MM.1S (cell line): ENCODE results near the gene CCHCR1.

ENCODE experiments used
- DNase-seq: peaks from one replicate; pipeline ENCODE4 v3.0.0-alpha.2; 2015
- H2AFZ ChIP-seq: fragments of 300-600 bp; sonication (generic); 2 replicates; pipeline ENCODE4 v1.6.0; 2016; ENCODE audit warnings: antibody characterized with exemption, low read length
- H3F3A ChIP-seq: fragments of 300-600 bp; sonication (generic); 2 replicates; pipeline ENCODE4 v1.6.1; 2016; ENCODE audit warnings: mild to moderate bottlenecking, antibody characterized with exemption, low read length, moderate library complexity, mixed read lengths; ENCODE audit not compliant: insufficient read depth
- H3K27ac ChIP-seq: fragments of 300-600 bp; sonication (generic); 2 replicates; pipeline ENCODE4 v1.5.1; 2016; ENCODE audit warnings: mild to moderate bottlenecking, low read length
- H3K27me3 ChIP-seq: fragments of 300-600 bp; sonication (generic); replicated peaks from 2 replicates; pipeline ENCODE4 v1.6.0; 2016; ENCODE audit warnings: low read length; ENCODE audit not compliant: insufficient read depth
- H3K36me3 ChIP-seq: fragments of 300-600 bp; sonication (generic); replicated peaks from 2 replicates; pipeline ENCODE4 v1.6.1; 2016; ENCODE audit warnings: mild to moderate bottlenecking, low read length, mixed read lengths; ENCODE audit not compliant: insufficient read depth
- H3K4me1 ChIP-seq: fragments of 300-600 bp; sonication (generic); 2 replicates; pipeline ENCODE4 v1.6.1; 2016; ENCODE audit warnings: low read length, mixed read lengths
- H3K4me2 ChIP-seq: fragments of 300-600 bp; sonication (generic); 2 replicates; pipeline ENCODE4 v1.6.0; 2016; ENCODE audit warnings: low read depth, low read length
- H3K4me3 ChIP-seq: fragments of 300-600 bp; sonication (generic); 2 replicates; pipeline ENCODE4 v1.5.1; 2016; ENCODE audit warnings: low read length, mixed read lengths
- H3K79me2 ChIP-seq: fragments of 300-600 bp; sonication (generic); 2 replicates; pipeline ENCODE4 v1.6.1; 2016; ENCODE audit warnings: mixed run types, low read length, mixed read lengths
- H3K9ac ChIP-seq: fragments of 300-600 bp; sonication (generic); 2 replicates; pipeline ENCODE4 v1.6.1; 2016; ENCODE audit warnings: low read length, mixed read lengths
- H3K9me2 ChIP-seq: fragments of 300-600 bp; sonication (generic); replicated peaks from 2 replicates; pipeline ENCODE4 v1.6.1; 2016; ENCODE audit warnings: mild to moderate bottlenecking, low read length, mixed read lengths; ENCODE audit not compliant: insufficient read depth
- H3K9me3 ChIP-seq: fragments of 300-600 bp; sonication (generic); replicated peaks from 2 replicates; pipeline ENCODE4 v1.6.1; 2016; ENCODE audit warnings: mild to moderate bottlenecking, low read length, mixed read lengths; ENCODE audit not compliant: insufficient read depth
- H4K20me1 ChIP-seq: fragments of 300-600 bp; sonication (generic); 2 replicates; pipeline ENCODE4 v1.6.1; 2016; ENCODE audit warnings: mild to moderate bottlenecking, low read length, moderate library complexity, mixed read lengths; ENCODE audit not compliant: insufficient read depth
- CTCF ChIP-seq: fragments of 300-600 bp; sonication (generic); IDR thresholded peaks from 2 replicates; pipeline ENCODE4 v1.5.1; 2016; ENCODE audit warnings: antibody characterized with exemption, low read length, mixed read lengths
- EZH2 ChIP-seq: fragments of 300-600 bp; sonication (generic); optimal IDR thresholded peaks from 2 replicates; pipeline ENCODE3; 2017; ENCODE audit warnings: low read depth, mild to moderate bottlenecking, antibody characterized with exemption, low read length, mixed read lengths
- EZH2phosphoT487 ChIP-seq: fragments of 300-600 bp; sonication (generic); IDR thresholded peaks from 2 replicates; pipeline ENCODE4 v1.6.1; 2018; ENCODE audit warnings: antibody characterized with exemption, low read length

The CCHCR1 gene

GRCh38 chr6:31145386-31145785, 12.2 kb downstream of the CCHCR1 start:
- Histone ChIP-seq H3K4me2 (no peak overlapping the region), H3K27me3 (no peaks in the 10 kb centered on the region), H3K36me3 (no peaks in the 10 kb centered on the region)

GRCh38 chr6:31144970-31145340, 12.6 kb downstream of the CCHCR1 start:
- Histone ChIP-seq H3K9me3 (no peaks in the 10 kb centered on the region), H3F3A (no peaks in the 10 kb centered on the region), H3K4me2 (no peak overlapping the region), H3K27ac (no peak overlapping the region), H3K4me1 (no peaks in the 10 kb centered on the region), H3K9me2 (no peaks in the 10 kb centered on the region), H4K20me1 (no peaks in the 10 kb centered on the region), H3K79me2 (no peaks in the 10 kb centered on the region), H3K36me3 (no peaks in the 10 kb centered on the region), H3K27me3 (no peaks in the 10 kb centered on the region), H3K9ac (no peak overlapping the region), H3K4me3 (no peak overlapping the region), H2AFZ (no peak overlapping the region)
- DNase-seq, result no peak
- no peak for TF ChIP-seq EZH2phosphoT487
- no peak for TF ChIP-seq CTCF
- TF ChIP-seq EZH2, result no peak

More at GRCh38 chr6:31145386-31145785, 12.2 kb downstream of the CCHCR1 start:
- H3K9me3 ChIP-seq, result no peaks in the 10 kb centered on the region
- no peak overlapping the region for H3K27ac ChIP-seq
- H2AFZ ChIP-seq, result no peak overlapping the region
- TF ChIP-seq EZH2 (no peak), EZH2phosphoT487 (no peak), CTCF (no peak)
- H3K9ac ChIP-seq, result no peak overlapping the region
- no peaks in the 10 kb centered on the region for H3F3A ChIP-seq
- H3K4me1 ChIP-seq, result no peaks in the 10 kb centered on the region
- no peak for DNase-seq
- H4K20me1 ChIP-seq, result no peaks in the 10 kb centered on the region
- no peak overlapping the region for H3K4me3 ChIP-seq
- H3K79me2 ChIP-seq, result no peaks in the 10 kb centered on the region
- H3K9me2 ChIP-seq, result no peaks in the 10 kb centered on the region

- H3K27ac ChIP-seq, result no peak overlapping the region
- H3K4me2 ChIP-seq, result no peak overlapping the region
- H3K4me1 ChIP-seq, result no peaks in the 10 kb centered on the region
- no peaks in the 10 kb centered on the region for H3K79me2 ChIP-seq
- H3K4me3 ChIP-seq, result no peak overlapping the region
- no peaks in the 10 kb centered on the region for H3F3A ChIP-seq
- no peak for DNase-seq
- no peak overlapping the region for H2AFZ ChIP-seq
- no peaks in the 10 kb centered on the region for H3K9me3 ChIP-seq
- no peaks in the 10 kb centered on the region for H4K20me1 ChIP-seq
- no peaks in the 10 kb centered on the region for H3K36me3 ChIP-seq
- H3K27me3 ChIP-seq, result no peaks in the 10 kb centered on the region
- TF ChIP-seq EZH2, result no peak
- no peak for TF ChIP-seq CTCF
- no peak for TF ChIP-seq EZH2phosphoT487
- H3K9ac ChIP-seq, result no peak overlapping the region
- H3K9me2 ChIP-seq, result no peaks in the 10 kb centered on the region
These were observed 13.2 kb downstream of the CCHCR1 start for GRCh38 chr6:31144296-31144969.
